Ovary (tissue), 3 donors: ENCODE results near the gene SSUH2.

Source experiments
- POLR2A ChIP-seq: fragments of 450-650 bp; IDR thresholded peaks from one replicate; pipeline ENCODE4 v1.6.1; 2017; ENCODE audit warnings: antibody characterized with exemption, mild to moderate bottlenecking, moderate library complexity
- TF ChIP-seq, protein P1 (sequence below), 3 donors: fragments of 450-650 bp in 2 of 3; fragments of 200-600 bp in 1 of 3; IDR thresholded peaks; one replicate each; pipeline versions ENCODE4 v1.5.1 to v1.8.0; 2016 to 2022; ENCODE audit warnings: antibody characterized with exemption in 3 of 3, mild to moderate bottlenecking in 1 of 3
- donor health status: DM: no; HTN: no; CAD: no.

DNA sequence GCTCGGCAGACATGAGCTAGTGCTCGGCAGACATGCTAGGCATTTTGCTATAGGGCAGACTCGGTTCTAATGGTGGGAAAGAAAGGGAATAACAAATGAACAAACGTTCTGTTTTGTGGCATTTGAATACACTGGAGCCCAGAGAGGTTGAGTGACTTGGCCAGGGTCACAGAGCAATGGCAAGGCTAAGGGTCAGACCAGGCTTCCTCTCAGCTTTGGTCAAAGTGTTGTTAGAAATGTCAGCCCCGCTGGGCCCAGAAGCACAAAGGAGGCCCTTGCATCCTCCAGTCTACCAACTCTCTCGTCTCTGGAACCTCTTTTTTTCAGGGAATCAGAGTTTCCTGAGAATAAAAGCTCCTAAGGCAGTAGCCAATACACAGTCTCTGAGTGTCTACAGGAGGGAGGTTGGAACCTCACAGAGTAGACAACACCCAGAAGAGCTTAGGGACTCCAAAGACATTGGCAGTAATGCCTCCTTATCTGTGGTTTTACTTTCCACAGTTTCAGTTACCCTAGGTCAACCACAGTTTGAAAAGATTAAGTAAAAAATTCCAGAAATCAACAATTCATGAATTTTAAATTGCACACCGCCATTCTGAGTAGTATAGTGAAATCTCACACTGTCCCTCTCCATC is 47.3 kb downstream of the SSUH2 start:
- TF ChIP-seq POLR2A: no peak
- TF ChIP-seq, protein P1, sequence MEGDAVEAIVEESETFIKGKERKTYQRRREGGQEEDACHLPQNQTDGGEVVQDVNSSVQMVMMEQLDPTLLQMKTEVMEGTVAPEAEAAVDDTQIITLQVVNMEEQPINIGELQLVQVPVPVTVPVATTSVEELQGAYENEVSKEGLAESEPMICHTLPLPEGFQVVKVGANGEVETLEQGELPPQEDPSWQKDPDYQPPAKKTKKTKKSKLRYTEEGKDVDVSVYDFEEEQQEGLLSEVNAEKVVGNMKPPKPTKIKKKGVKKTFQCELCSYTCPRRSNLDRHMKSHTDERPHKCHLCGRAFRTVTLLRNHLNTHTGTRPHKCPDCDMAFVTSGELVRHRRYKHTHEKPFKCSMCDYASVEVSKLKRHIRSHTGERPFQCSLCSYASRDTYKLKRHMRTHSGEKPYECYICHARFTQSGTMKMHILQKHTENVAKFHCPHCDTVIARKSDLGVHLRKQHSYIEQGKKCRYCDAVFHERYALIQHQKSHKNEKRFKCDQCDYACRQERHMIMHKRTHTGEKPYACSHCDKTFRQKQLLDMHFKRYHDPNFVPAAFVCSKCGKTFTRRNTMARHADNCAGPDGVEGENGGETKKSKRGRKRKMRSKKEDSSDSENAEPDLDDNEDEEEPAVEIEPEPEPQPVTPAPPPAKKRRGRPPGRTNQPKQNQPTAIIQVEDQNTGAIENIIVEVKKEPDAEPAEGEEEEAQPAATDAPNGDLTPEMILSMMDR (IDR thresholded peaks at IDR 0.05): no peak
